Keratinocyte (primary cell): Measurements from ENCODE around the gene PRSS36. TPM values are rescaled to one million over a fixed set of nuclear protein-coding genes. Genes with fewer than 3 reads are reported as not detected.

ENCODE experiments used
- DNase-seq: peaks from one replicate; pipeline ENCODE4 v3.0.0-alpha.2; 2011; ENCODE audit warnings: low read depth, missing footprints, low spot score
- FAIRE-seq: peaks from 2 replicates; lab custom pipeline; 2011; peaks lifted over from hg19 to GRCh38; lab: Jason Lieb, UNC
- H2AFZ ChIP-seq: 2 replicates; pipeline ENCODE4 v1.6.0; 2012; ENCODE audit warnings: low read length, control low read depth, inconsistent platforms; ENCODE audit not compliant: control insufficient read depth
- H3K27ac ChIP-seq: 2 replicates; pipeline ENCODE4 v1.5.1; 2011; ENCODE audit warnings: low read length; ENCODE audit not compliant: control insufficient read depth, insufficient read depth
- H3K27me3 ChIP-seq: 3 replicates; pipeline ENCODE4 v1.6.0; 2011; ENCODE audit warnings: low read length; ENCODE audit not compliant: control insufficient read depth, insufficient read depth; ENCODE audit errors: extremely low read depth
- H3K36me3 ChIP-seq, 2 experiments: 2 replicates in 1 of 2; 3 replicates in 1 of 2; pipeline ENCODE4 v1.5.1; 2011; ENCODE audit warnings: low read length in 2 of 2, mild to moderate bottlenecking in 1 of 2; ENCODE audit not compliant: control insufficient read depth in 2 of 2, insufficient read depth in 2 of 2; ENCODE audit errors: extremely low read depth in 1 of 2
- H3K4me1 ChIP-seq: 3 replicates; pipeline ENCODE4 v1.5.1; 2011; ENCODE audit warnings: low read length; ENCODE audit not compliant: control insufficient read depth, insufficient read depth; ENCODE audit errors: extremely low read depth
- H3K4me2 ChIP-seq: 3 replicates; pipeline ENCODE4 v1.6.0; 2011; ENCODE audit warnings: low read depth, low read length; ENCODE audit not compliant: control insufficient read depth, insufficient read depth; ENCODE audit errors: extremely low read depth
- H3K4me3 ChIP-seq, 3 experiments: fragments of 200-600 bp in 1 of 3; sonication (generic) in 1 of 3; 2 replicates in 2 of 3; 3 replicates in 1 of 3; pipeline ENCODE4 v1.5.1; 2011 to 2016; ENCODE audit warnings: low read length in 3 of 3, mild to moderate bottlenecking in 3 of 3, control low read depth in 2 of 3, inconsistent platforms in 1 of 3, low read depth in 1 of 3, mixed read lengths in 1 of 3, mixed run types in 1 of 3, moderate library complexity in 1 of 3; ENCODE audit not compliant: control insufficient read depth in 2 of 3, insufficient read depth in 2 of 3; ENCODE audit errors: extremely low read depth in 1 of 3
- H3K79me2 ChIP-seq: 2 replicates; pipeline ENCODE4 v1.6.0; 2012; ENCODE audit warnings: low read length; ENCODE audit not compliant: control insufficient read depth, insufficient read depth
- H3K9ac ChIP-seq: 3 replicates; pipeline ENCODE4 v1.6.0; 2011; ENCODE audit warnings: low read length; ENCODE audit not compliant: control insufficient read depth, insufficient read depth; ENCODE audit errors: extremely low read depth
- H3K9me1 ChIP-seq: 3 replicates; pipeline ENCODE4 v1.6.0; 2011; ENCODE audit warnings: low read length; ENCODE audit not compliant: control insufficient read depth, insufficient read depth; ENCODE audit errors: extremely low read depth
- H3K9me3 ChIP-seq: 2 replicates; pipeline ENCODE4 v1.5.1; 2012; ENCODE audit warnings: low read depth, low read length; ENCODE audit not compliant: control insufficient read depth
- H4K20me1 ChIP-seq: 3 replicates; pipeline ENCODE4 v1.6.0; 2011; ENCODE audit warnings: low read length; ENCODE audit not compliant: control insufficient read depth, insufficient read depth; ENCODE audit errors: extremely low read depth
- CTCF ChIP-seq, 3 experiments: IDR thresholded peaks in 1 of 3; conservative IDR thresholded peaks in 1 of 3; optimal IDR thresholded peaks in 1 of 3; 2 replicates in 2 of 3; 3 replicates in 1 of 3; pipeline versions ENCODE3 to v1.5.1; 2011; ENCODE audit warnings: low read length in 3 of 3, mild to moderate bottlenecking in 3 of 3, moderate library complexity in 2 of 3, control low read depth in 1 of 3, inconsistent platforms in 1 of 3; ENCODE audit not compliant: insufficient read depth in 2 of 3; ENCODE audit errors: extremely low read depth in 1 of 3
- EZH2 ChIP-seq: IDR thresholded peaks from one replicate; pipeline ENCODE4 v1.6.1; 2012; ENCODE audit warnings: inconsistent platforms, mild to moderate bottlenecking, low read length, moderate library complexity
- dilution Hi-C: fragments of 300-500 bp; cut with MboI; formaldehyde crosslinking; loops from one replicate; pipeline ENCODE4 v1.7.0; 2020; ENCODE audit warnings: low sequenced_read_pairs; ENCODE audit not compliant: extremely low pct_ligation_motif_present
- polyA plus RNA-seq, 5 experiments: library from polyadenylated mRNA; depleted of rRNA in 3 of 5; stranded (reverse) in 3 of 5; stranded (forward) in 1 of 5; unstranded in 1 of 5; fragments of >200 nt; gene quantifications; 1 replicate in 1 of 5; 2 replicates in 3 of 5; 3 replicates in 1 of 5; pipeline versions ENCODE4 v1.2.1 to v1.2.3, GENCODE V29; 2011 to 2012; ENCODE audit warnings: missing spikeins in 2 of 5, low read depth in 1 of 5, low replicate concordance in 1 of 5

PRSS36 gene
- polyA plus RNA-seq, 1 donor (not counting 4 experiments of a cell fraction or from before 2014, with no cell fraction given), result 0.43 TPM

DNA sequence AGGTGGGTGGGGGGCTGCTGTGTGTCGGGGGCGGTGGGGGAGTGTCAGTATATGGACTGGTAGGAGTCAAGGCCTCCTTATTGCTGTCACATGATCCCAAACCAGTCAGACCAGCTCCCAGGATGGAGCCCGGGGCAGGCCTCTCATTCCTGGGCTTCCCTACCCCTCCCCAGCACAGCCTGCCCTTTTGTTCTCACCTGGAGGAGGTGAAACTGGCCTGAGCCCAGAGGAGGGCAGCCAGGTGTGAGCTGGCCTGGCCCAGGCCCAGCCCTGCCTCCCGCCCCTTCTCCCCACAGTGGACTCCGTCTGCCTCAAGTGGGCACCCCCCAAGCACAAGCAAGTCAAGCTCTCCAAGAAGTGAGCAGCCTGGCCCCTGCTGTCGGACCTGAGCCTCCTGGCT is 19.0 kb downstream of the PRSS36 start:
- Histone ChIP-seq H3K4me3 (peak overlapping the region in 1 of 3 experiments; percentile 12), H3K9me3 (no peaks in the 10 kb centered on the region), H3K9me1 (peaks cover 7% of the 10 kb centered on the region), H3K79me2 (peaks cover 29% of the 10 kb centered on the region), H3K27ac (peak overlapping the region; percentile 49), H3K4me1 (peaks cover 47% of the 10 kb centered on the region), H3K36me3 (peaks cover 12 to 35% of the 10 kb centered on the region in 2 experiments), H2AFZ (no peak overlapping the region), H3K4me2 (peak overlapping the region; percentile 54), H3K27me3 (no peaks in the 10 kb centered on the region), H3K9ac (peak overlapping the region; percentile 54), H4K20me1 (peaks cover 3% of the 10 kb centered on the region)
- FAIRE-seq, result peak; percentile 85
- dilution Hi-C loops, result no loop called here
- no peak for DNase-seq
- TF ChIP-seq CTCF (optimal IDR thresholded peaks at IDR 0.05 in 1 of 3, IDR thresholded peaks at IDR 0.05 in 1 of 3, conservative IDR thresholded peaks at IDR 0.05 in 1 of 3; ENCODE audit: extremely low read depth in 1 of 3, insufficient read depth in 2 of 3, low read length in 3 of 3) (peak in 1 of 3 experiments; percentile 7), EZH2 (no peak)

DNA sequence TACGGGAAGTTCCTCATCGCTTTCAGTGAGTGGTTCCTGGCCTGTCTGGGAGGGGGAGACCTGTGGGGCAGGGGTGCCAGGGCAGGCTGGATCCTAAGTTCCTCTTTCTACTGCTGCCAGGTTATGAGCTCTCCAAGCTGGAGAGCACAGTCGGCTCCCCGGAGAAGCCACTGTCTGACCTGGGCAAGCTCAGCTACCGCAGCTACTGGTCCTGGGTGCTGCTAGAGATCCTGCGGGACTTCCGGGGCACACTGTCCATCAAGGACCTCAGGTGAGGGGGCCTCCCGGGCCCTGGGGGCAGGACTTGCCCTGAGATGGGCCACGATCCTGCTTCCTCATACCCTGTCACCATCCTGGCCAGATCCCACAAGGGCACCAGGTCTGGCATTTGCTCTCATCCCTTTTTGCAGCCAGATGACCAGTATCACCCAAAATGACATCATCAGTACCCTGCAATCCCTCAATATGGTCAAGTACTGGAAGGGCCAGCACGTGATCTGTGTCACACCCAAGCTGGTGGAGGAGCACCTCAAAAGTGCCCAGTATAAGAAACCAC is 19.5 kb downstream of the PRSS36 start:
- Histone ChIP-seq H3K36me3 (peaks cover 12 to 35% of the 10 kb centered on the region in 2 experiments), H3K27ac (peak overlapping the region; percentile 43), H4K20me1 (peaks cover 3% of the 10 kb centered on the region), H3K9me1 (peaks cover 7% of the 10 kb centered on the region), H3K9ac (peak overlapping the region; percentile 33), H3K79me2 (peaks cover 29% of the 10 kb centered on the region), H3K4me1 (peaks cover 44% of the 10 kb centered on the region), H3K9me3 (no peaks in the 10 kb centered on the region), H3K4me3 (no peak overlapping the region), H3K4me2 (no peak overlapping the region), H2AFZ (no peak overlapping the region), H3K27me3 (no peaks in the 10 kb centered on the region)
- dilution Hi-C loops, result no loop called here
- no peak for DNase-seq
- TF ChIP-seq EZH2 (no peak), CTCF (optimal IDR thresholded peaks at IDR 0.05 in 1 of 3, IDR thresholded peaks at IDR 0.05 in 1 of 3, conservative IDR thresholded peaks at IDR 0.05 in 1 of 3; ENCODE audit: extremely low read depth in 1 of 3, insufficient read depth in 2 of 3, low read length in 3 of 3) (no peak)
- FAIRE-seq, result no peak
